Smooth muscle cell of the coronary artery (primary cell): ENCODE results near the gene PGA4. TPM values are rescaled to one million over a fixed set of nuclear protein-coding genes. Genes with fewer than 3 reads are reported as not detected.

Experiments
- total RNA-seq: library from RNA; depleted of rRNA; stranded (reverse); fragments of >200 nt; gene quantifications from 2 replicates; pipeline ENCODE4 v1.2.3, GENCODE V29; 2014; ENCODE audit warnings: low replicate concordance

PGA4 gene
- 0.59 TPM in 1 of 2 replicates, not detected in the other for total RNA-seq

DNA sequence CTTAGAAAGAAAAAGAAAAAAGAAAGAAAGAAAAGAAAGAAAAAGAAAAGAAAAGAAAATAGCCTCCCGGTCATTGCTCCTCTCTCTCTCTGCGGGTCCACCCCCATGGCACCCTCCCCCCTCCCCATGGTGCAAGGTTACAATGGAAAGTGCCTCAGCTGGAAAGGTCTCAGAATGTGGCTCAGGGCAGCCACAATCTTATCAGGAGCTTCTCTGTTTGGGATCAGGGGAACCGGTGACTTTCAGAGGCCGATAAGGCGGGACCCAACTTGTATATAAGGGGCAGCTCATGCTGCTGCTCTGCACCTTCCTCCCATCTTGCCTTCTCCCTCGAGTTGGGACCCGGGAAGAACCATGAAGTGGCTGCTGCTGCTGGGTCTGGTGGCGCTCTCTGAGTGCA, at the start of gene PGA4:
Gene PGA4 (plus strand): TSS at position 301 of the 400 bp plus-strand sequence. CDS start 54 bp downstream, at position 355.

DNA sequence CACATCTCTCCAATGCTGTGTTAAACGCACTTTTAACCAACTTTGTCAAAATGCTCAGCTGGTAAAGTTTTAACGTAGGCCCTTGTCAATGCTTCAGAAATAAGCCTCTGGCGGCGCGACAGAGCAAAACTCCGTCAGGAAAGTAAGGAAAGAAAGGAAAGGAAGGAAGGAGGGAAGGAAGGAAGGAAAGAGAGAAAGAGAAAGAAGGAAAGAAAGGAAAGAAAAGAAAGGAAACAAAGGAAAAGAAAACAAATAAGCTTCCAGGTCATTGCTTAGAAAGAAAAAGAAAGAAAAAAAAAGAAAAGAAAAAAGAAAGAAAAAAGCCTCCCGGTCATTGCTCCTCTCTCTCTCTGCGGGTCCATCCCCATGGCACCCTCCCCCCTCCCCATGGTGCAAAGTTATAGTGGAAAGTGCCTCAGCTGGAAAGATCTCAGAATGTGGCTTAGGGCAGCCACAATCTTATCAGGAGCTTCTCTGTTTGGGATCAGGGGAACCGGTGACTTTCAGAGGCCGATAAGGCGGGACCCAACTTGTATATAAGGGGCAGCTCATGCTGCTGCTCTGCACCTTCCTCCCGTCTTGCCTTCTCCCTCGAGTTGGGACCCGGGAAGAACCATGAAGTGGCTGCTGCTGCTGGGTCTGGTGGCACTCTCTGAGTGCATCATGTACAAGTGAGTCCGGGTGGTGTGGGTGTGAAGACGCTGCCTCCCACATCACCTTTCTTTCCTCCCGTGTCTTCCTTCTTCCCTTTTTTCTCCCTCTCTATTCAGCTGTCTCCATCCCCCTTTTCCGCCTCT, 19.0 kb upstream of the PGA4 start, which contains the start of gene PGA3:
Gene PGA3 (plus strand): TSS at position 566 of the 797 bp plus-strand sequence. CDS start 50 bp downstream, at position 616.

DNA sequence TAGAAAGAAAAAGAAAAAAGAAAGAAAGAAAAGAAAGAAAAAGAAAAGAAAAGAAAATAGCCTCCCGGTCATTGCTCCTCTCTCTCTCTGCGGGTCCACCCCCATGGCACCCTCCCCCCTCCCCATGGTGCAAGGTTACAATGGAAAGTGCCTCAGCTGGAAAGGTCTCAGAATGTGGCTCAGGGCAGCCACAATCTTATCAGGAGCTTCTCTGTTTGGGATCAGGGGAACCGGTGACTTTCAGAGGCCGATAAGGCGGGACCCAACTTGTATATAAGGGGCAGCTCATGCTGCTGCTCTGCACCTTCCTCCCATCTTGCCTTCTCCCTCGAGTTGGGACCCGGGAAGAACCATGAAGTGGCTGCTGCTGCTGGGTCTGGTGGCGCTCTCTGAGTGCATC, 18.7 kb downstream of the PGA4 start, which contains the start of gene PGA5:
Gene PGA5 (plus strand): TSS at position 301 of the 400 bp plus-strand sequence. CDS start 52 bp downstream, at position 353.

Other genes starting within 250 kb of the PGA4 start
- not detected in 2 replicates for gene CD5, start 119.9 kb upstream of the PGA4 start, total RNA-seq
- 4.2 and 4.8 TPM in 2 replicates for gene VPS37C, start 60.9 kb upstream of the PGA4 start, total RNA-seq
- gene PGA3, start 18.8 kb upstream of the PGA4 start, total RNA-seq, result 2.8 TPM in 1 of 2 replicates, not detected in the other
- gene PGA5, start 18.8 kb downstream of the PGA4 start, total RNA-seq, result 1.1 TPM in 1 of 2 replicates, not detected in the other
- gene VWCE, start 73.0 kb downstream of the PGA4 start, total RNA-seq, result 0.38 and 3.3 TPM in 2 replicates
- gene DDB1, start 110.8 kb downstream of the PGA4 start, total RNA-seq, result 299 and 506 TPM in 2 replicates
- 10.3 and 21.0 TPM in 2 replicates for gene TKFC, start 110.9 kb downstream of the PGA4 start, total RNA-seq
- 28.0 and 105 TPM in 2 replicates for gene CYB561A3, start 139.5 kb downstream of the PGA4 start, total RNA-seq
- gene TMEM138, start 140.0 kb downstream of the PGA4 start, total RNA-seq, result 10.4 and 26.0 TPM in 2 replicates
- 10.4 and 10.6 TPM in 2 replicates for gene TMEM216, start 170.2 kb downstream of the PGA4 start, total RNA-seq
- 8.8 and 12.2 TPM in 2 replicates for gene CPSF7, start 207.6 kb downstream of the PGA4 start, total RNA-seq
- 23.6 and 43.7 TPM in 2 replicates for gene SDHAF2, start 207.8 kb downstream of the PGA4 start, total RNA-seq